A673 (cell line): ENCODE measurements around the gene MICAL3. TPM values are rescaled to one million over a fixed set of nuclear protein-coding genes. Genes with fewer than 3 reads are reported as not detected.

Experiments
- BruUV-seq: library from RNA; stranded (reverse); fragments of 400-500 nt; replicated peaks from 2 replicates; lab custom pipeline; 2021; lab: Mats Ljungman, UMichigan
- CTCF ChIA-PET: fragments of 300-600 bp; sonication (Branson Sonifier 250); formaldehyde crosslinking; loops from one replicate; lab custom pipeline; 2022; ENCODE audit warnings: antibody characterized with exemption; lab: Charles Lee
- POLR2A ChIA-PET: fragments of 300-600 bp; sonication (Branson Sonifier 250); formaldehyde crosslinking; loops from one replicate; lab custom pipeline; 2022; ENCODE audit warnings: antibody characterized with exemption; ENCODE audit not compliant: low non-redundant PET; lab: Charles Lee
- DNase-seq: peaks from one replicate; pipeline ENCODE4 v3.0.0-alpha.2; 2015; ENCODE audit warnings: low spot score
- H3K27ac ChIP-seq: fragments of 200-600 bp; sonication (generic); 2 replicates; pipeline ENCODE4 v1.5.1; 2016; ENCODE audit warnings: mixed run types, low read depth, mild to moderate bottlenecking, mixed read lengths, antibody characterized with exemption, low read length; ENCODE audit not compliant: poor library complexity, severe bottlenecking
- H3K27me3 ChIP-seq: fragments of 200-600 bp; sonication (generic); replicated peaks from 2 replicates; pipeline ENCODE4 v1.6.1; 2017; ENCODE audit warnings: mixed run types, low read depth, mild to moderate bottlenecking, mixed read lengths, antibody characterized with exemption, low read length; ENCODE audit not compliant: insufficient read depth, poor library complexity
- H3K36me3 ChIP-seq: fragments of 200-600 bp; sonication (generic); 2 replicates; pipeline ENCODE4 v1.6.1; 2016; ENCODE audit warnings: mixed run types, mild to moderate bottlenecking, mixed read lengths, antibody characterized with exemption, low read length; ENCODE audit not compliant: insufficient read depth, poor library complexity, severe bottlenecking
- H3K4me1 ChIP-seq: fragments of 200-600 bp; sonication (generic); 2 replicates; pipeline ENCODE4 v1.6.1; 2017; ENCODE audit warnings: mixed run types, mild to moderate bottlenecking, mixed read lengths, antibody characterized with exemption, low read length; ENCODE audit not compliant: insufficient read depth, poor library complexity, severe bottlenecking
- H3K4me3 ChIP-seq: fragments of 200-600 bp; sonication (generic); 2 replicates; pipeline ENCODE4 v1.5.1; 2016; ENCODE audit warnings: low read depth, mixed run types, mild to moderate bottlenecking, mixed read lengths, low read length; ENCODE audit not compliant: poor library complexity, severe bottlenecking
- H3K9me3 ChIP-seq: fragments of 200-600 bp; sonication (generic); 2 replicates; pipeline ENCODE4 v1.6.1; 2016; ENCODE audit warnings: mixed run types, low read depth, mild to moderate bottlenecking, mixed read lengths, antibody characterized with exemption, low read length; ENCODE audit not compliant: poor library complexity, severe bottlenecking
- EZH2 ChIP-seq: fragments of 200-600 bp; sonication (generic); IDR thresholded peaks from 2 replicates; pipeline ENCODE4 v1.6.1; 2017; ENCODE audit warnings: borderline replicate concordance, low read depth, mild to moderate bottlenecking, mixed read lengths, antibody characterized with exemption, low read length; ENCODE audit not compliant: poor library complexity, severe bottlenecking
- intact Hi-C: fragments of 100-400 bp; cut with micrococcal nuclease; formaldehyde crosslinking; loops from one replicate; pipeline ENCODE4 v1.10.0; 2022; ENCODE audit not compliant: unreplicated experiment
- total RNA-seq: library from RNA; stranded (reverse); gene quantifications from 2 replicates; pipeline ENCODE4 v1.2.3, GENCODE V29; 2021
- TF ChIP-seq, protein P1 (sequence below): fragments of 300-800, 200-600 bp; sonication (generic); conservative IDR thresholded peaks from 2 replicates; pipeline ENCODE4 v1.5.1; 2017; ENCODE audit warnings: low read depth, mild to moderate bottlenecking, antibody characterized with exemption, low read length, moderate library complexity, mixed read lengths

MICAL3 gene
- total RNA-seq, 1 experiment from 2014 or later: 63.6 TPM

DNA sequence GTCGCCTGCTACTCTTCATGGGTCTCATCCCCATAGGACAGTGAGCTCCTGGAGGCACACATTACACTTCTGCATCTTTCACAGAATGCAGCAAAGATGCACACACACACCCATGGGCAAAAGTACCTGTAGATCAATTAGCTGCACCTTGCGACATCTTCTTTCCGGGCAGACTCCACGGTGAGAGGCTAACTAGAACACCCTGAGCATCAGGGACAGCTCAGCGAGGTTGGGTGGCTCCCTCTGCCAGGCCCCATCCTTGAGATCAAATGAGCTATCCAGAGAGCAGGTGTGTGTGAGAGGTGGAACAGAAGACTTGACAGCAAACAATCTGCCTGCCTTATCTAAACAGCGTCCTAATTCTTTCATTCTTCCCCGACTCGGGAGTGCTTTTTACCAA is 154.0 kb downstream of the MICAL3 start:
- Histone ChIP-seq H3K9me3 (no peaks in the 10 kb centered on the region), H3K27me3 (no peaks in the 10 kb centered on the region), H3K4me1 (no peaks in the 10 kb centered on the region), H3K27ac (no peak overlapping the region), H3K36me3 (peaks cover 8% of the 10 kb centered on the region), H3K4me3 (no peak overlapping the region)
- TF ChIP-seq, protein P1, sequence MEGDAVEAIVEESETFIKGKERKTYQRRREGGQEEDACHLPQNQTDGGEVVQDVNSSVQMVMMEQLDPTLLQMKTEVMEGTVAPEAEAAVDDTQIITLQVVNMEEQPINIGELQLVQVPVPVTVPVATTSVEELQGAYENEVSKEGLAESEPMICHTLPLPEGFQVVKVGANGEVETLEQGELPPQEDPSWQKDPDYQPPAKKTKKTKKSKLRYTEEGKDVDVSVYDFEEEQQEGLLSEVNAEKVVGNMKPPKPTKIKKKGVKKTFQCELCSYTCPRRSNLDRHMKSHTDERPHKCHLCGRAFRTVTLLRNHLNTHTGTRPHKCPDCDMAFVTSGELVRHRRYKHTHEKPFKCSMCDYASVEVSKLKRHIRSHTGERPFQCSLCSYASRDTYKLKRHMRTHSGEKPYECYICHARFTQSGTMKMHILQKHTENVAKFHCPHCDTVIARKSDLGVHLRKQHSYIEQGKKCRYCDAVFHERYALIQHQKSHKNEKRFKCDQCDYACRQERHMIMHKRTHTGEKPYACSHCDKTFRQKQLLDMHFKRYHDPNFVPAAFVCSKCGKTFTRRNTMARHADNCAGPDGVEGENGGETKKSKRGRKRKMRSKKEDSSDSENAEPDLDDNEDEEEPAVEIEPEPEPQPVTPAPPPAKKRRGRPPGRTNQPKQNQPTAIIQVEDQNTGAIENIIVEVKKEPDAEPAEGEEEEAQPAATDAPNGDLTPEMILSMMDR: no peak
- TF ChIP-seq EZH2: no peak
- DNase-seq: no peak
- intact Hi-C loops: no loop called here
- ChIA-PET CTCF (no interaction called here), POLR2A (no interaction called here)
- BruUV-seq: no TSS peak

DNA sequence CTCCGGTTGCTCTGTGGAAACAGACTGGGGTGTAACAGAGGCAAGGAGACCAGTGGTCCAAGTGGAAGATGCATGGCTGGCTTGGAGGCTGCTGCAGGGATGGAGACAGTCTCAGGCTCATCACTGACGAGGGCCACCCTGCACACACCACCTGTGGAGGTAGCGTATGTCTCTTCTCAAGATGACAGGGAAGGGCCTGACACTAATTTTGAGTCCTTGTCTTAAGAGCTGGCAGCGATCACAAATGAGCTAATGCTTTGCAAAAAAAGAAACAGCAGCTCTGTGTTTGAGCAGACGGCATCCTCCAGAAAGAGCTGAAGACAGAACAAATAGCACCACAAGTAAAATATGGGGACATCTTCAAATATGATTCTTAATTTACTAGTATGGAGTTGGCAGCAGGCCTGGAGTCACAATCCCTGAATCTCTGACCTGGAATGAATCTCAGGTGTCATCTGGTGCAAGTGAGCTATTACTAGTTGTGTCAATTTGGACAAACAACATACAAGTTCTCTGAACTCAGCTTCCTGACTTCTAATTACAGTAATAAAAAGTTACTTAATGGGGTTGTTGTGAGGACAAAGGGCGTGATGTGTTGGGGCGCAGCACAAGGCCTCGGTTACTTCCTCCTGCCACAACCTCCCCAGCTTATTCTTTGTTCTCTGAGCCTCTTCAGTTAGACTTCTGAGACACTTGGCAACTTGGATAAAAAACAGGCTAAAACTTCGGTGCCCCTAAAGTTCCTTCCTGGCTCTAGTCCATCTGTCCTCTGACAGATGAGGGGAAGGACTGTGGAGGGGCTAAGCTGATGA is 154.9 kb downstream of the MICAL3 start:
- Histone ChIP-seq H3K4me1 (no peaks in the 10 kb centered on the region), H3K4me3 (no peak overlapping the region), H3K36me3 (peaks cover 12% of the 10 kb centered on the region), H3K27ac (no peak overlapping the region), H3K27me3 (no peaks in the 10 kb centered on the region), H3K9me3 (no peaks in the 10 kb centered on the region)
- no TSS peak for BruUV-seq
- TF ChIP-seq, protein P1: no peak
- TF ChIP-seq EZH2: no peak
- ChIA-PET POLR2A (no interaction called here), CTCF (no interaction called here)
- DNase-seq: no peak
- intact Hi-C loops: no loop called here

DNA sequence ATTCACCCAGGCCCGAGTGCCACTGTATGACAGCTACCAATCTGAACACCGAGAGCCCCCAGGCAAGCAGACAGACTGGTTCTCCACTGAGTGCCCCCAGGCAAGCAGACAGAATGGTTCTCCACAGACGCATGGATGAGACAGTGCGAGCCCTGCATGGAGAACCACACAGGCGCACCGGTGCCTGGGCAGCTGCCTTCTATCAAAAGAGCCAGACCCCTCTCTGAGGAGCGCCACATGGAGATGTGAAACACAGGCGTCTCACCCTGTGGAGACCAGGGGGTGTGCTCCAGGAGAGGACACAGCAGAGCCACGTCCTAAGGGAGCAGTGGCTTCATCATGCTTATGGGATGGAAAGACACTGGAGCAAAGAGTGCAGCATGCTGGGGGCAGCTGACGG is 155.6 kb downstream of the MICAL3 start:
- no peak for DNase-seq
- TF ChIP-seq EZH2: no peak
- TF ChIP-seq, protein P1: no peak
- no peak overlapping the region for H3K4me3 ChIP-seq
- H3K36me3 ChIP-seq: peaks cover 13% of the 10 kb centered on the region
- no peak overlapping the region for H3K27ac ChIP-seq
- intact Hi-C loops: no loop called here
- no peaks in the 10 kb centered on the region for H3K4me1 ChIP-seq
- no TSS peak for BruUV-seq
- ChIA-PET CTCF (no interaction called here), POLR2A (no interaction called here)
- H3K27me3 ChIP-seq: no peaks in the 10 kb centered on the region
- no peaks in the 10 kb centered on the region for H3K9me3 ChIP-seq
